Glomerular visceral epithelial cell (primary cell): ENCODE data around the gene OXSR1.

Experiments
- DNase-seq: peaks from one replicate; pipeline ENCODE4 v3.0.0-alpha.2; 2016; ENCODE audit errors: extremely low spot score

Gene OXSR1

DNA sequence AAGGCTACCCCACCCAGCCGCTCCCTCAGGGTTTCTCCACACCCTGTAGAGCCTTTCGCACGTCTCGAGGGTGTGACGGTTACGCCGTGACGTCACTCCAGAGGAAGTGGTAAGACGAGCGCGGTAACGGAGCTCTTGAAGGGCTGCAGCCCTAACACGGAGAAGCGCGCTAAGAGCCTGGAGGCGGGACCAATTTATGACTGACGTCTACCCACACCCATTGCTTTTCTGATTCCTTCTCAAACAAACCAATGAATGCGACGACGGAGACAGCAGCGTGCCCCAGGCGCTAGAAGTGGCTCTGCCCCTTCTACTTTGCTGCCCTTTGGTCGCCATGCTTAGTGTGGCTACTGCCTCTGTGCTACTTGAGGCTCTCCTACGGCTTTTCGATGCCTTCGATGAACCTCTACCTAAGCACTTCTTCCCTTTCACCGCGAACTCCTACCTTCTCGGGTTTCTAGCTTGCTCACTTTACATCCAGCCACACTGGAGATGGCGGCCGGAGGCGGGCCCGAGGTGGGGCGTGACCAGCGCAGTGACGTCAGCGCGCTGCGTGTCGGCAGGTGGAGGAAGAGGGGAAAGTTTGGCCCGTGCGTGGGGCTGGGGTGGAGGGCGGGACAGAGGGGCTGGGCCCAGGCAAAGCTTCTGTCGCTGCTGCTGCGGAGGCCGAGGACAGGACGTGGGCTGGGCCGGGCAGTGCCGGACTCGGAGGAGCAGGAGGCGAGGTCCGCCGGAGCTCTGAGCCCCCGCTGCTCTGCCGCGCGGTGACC lies at the start of gene OXSR1:
Gene OXSR1, plus strand, starts transcription at position 586 of the 770 bp plus-strand sequence. CDS start 340 bp downstream, outside the sequence.
- peak; percentile 99 for DNase-seq

DNA sequence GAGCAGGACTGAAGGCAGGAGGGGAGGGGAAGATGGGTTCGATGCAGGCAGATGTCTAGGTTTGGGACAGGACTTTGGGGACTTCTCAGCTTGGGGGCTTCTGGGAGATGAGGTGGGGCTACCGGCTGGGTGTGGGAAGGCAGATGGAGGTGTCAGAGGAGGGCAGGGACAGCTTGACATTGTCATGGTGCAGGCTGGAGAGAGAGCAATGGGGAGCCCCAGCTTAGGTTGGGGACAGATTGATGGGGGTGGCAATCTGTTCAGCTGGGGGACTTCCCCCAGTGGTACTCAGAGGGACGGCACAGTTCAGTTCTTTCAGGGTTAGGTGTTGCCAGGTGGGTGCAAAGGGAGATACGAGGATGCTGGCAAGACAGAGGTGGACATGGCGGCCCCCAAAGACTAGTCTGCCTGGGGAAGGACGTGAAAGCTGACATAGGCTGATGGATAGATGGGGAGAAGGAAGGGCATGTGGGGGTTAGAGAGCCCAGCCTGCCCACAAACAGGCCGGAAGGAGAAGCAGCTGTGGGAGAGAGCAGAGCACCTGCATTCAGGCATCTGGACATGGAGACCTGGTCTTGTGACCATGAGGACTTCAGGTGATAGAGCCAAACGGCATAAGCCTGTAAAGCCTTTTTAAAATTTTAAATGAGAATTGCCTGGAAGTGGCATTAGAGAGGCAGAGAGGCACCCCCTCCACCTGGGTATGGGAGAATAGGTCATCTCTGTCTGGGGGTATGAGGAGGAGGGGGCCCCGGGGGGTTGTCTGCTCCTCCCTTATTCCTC lies 49.5 kb upstream of the OXSR1 start:
- DNase-seq, result no peak

DNA sequence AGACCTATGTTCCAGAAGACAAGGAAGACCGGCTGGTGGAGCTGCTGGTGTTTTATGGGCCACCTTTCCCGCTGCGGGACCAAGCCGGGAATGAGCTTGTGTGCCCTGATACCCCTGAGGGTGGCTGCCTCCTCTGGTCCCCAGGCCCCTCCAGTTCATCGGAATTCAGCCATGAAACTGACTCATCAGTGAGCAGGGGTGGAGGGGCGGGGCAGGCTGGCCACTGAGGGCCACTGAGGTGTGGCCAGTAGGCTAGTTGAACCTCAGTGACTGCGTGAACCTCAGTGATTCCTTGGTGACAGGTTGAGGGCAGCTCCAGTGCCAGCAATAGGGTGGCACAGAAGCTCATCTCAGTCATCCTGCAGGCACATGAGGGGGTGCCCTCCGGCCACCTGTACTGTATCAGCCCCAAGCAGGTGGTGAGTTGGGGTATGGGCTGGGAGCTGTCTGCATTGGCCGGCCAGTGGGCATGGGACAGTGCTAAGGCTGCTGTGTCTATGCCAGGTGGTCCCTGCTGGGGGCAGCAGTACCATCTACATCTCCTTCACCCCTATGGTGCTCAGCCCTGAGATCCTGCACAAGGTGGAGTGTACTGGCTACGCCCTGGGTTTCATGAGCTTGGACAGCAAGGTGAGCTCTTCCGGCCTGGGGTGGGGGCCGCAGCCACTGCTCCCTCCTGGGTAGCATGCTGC lies 48.7 kb upstream of the OXSR1 start:
- no peak for DNase-seq

DNA sequence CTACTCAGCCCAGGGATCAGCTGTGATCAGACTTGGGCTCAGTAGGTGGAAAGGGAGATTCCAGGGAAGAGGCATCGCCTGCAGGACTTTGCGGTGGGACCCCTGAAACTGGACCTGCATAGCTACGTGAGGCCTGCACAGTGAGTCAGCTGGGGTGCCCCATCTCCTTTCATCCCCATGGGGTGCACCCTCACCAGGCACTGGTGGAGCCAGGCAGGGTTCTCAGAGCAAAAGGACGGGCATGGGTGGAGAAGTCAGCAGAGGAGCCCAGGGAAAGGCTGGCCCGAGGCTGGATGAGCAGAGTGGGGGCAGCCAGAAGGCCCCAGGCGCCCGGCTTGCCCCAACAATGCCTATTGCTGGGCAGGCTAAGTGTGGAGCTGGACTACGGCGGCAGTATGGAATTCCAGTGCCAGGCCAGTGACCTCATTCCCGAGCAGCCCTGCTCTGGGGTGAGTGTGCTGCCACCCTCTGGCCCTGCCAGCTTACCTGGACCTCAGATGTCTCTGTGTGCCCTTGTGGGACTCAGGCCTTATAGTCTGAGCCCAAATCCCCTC lies 48.1 kb upstream of the OXSR1 start:
- peak; percentile 36 for DNase-seq

DNA sequence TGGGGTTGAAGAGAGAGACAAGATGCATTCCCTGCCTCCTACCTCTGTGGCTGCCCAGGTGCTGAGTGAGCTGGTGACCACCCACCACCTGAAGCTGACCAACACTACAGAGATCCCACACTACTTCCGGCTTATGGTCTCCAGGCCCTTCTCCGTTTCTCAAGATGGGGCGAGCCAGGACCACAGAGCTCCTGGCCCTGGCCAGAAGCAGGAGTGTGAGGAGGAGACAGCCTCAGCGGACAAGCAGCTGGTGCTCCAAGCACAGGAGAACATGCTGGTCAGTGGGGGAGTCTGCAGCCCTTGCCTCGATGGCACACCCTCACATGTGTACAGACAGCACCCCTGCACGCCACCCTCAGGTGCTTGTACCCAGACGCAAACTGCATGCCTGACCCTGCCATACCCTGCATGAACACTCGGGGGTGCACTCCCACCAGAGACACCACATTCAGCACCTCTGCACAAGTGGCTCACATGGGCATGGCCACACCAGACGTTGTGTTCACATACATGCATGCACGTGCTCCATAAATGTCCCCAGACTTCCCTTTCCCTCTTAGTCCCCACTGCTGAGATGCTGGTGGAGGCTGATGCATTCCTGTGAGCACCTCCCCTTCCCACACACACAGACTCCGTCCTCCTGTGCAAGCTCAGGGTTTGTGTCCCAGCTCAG lies 47.5 kb upstream of the OXSR1 start:
- DNase-seq, result peak; percentile 49

DNA sequence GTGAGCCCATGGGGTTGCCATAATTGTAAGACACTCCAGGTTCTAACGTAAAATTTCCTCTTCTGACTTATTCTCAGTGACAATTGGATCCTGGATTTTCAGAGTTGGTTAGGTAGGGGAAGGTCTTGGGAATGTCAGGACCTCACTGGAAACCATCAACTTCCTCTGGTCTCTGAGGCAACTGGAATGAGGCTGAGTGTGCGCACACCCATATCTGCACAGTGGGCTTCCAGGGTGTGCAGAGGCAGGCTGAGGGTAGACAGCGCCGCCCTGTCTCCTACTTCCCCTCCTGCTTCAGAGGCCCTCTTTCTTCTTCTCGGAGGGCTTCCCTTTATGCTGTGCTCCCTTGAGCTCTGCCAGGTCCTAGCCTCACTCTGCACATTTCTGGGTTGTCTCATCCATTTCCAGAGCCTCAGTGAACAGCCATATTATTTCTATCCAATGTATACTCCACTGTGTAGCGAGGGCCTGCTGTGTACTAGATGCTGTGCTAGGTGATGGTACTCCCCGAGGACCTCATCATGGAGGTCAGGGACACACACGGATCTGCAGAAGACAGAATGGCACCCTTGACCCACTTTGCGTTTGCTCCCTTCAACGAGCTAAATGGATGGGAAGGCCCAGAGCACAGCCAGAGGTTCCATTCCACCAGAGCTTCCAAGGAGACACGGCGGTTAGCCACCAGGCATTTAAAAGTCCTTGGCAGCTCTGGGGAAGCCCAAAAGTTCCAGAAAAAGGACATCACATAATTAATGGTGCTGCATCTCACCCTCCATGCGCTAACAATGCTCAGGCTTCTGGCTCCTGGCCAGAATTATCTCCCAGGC lies 46.7 kb upstream of the OXSR1 start:
- no peak for DNase-seq

DNA sequence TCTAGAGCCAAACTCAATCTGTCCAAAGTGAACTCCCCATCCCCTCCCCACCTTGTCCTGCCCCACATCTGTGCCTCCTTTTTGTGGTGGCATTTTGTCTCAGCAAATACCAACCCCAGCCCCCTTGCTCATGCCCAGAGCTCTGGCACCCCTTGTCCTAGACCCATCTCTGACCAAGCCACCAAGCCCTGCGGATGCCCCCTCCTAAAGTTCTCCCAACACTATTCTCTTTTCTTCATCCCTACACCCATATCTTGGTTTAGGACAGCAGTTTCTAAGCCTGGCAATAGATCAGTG lies 46.1 kb upstream of the OXSR1 start:
- no peak for DNase-seq

DNA sequence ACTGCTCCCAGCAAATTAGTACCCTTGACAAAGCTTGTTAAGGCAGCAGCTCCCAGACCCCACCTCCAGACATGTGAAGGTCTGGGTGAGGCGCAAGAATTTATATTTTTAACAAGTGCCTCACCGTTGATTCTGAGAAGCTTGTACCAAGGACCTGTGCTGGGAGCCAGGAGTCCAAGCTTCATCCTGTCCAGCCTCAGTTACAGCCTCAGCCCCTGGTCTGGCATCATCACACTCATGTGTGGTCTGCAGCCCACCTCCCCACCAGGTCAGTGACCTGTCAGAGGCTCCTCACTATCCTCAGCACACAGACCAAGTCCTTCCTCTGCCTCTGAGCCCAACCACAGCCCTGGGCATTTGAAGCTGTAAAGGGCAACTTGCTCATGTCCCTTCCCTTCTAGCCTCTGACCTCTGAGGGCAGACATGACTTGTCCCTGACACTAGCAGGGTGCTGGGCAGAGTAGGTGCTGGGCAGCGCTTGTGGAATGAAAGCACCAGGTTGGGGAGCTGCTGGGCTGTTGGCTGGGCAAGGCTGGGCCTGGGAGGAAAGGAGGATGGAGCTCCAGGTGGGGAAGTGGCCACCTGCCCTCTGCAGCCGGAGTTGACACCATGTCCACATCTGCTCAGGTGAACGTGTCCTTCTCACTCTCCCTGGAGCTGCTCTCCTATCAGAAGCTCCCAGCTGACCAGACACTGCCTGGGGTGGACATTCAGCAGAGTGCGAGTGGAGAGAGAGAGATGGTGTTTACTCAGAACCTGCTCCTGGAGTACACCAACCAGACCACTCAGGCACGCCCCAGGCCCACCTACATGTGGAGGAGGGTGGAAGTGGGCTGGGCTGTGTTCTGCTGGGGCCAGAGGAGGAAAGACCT lies 45.3 kb upstream of the OXSR1 start:
- no peak for DNase-seq

DNA sequence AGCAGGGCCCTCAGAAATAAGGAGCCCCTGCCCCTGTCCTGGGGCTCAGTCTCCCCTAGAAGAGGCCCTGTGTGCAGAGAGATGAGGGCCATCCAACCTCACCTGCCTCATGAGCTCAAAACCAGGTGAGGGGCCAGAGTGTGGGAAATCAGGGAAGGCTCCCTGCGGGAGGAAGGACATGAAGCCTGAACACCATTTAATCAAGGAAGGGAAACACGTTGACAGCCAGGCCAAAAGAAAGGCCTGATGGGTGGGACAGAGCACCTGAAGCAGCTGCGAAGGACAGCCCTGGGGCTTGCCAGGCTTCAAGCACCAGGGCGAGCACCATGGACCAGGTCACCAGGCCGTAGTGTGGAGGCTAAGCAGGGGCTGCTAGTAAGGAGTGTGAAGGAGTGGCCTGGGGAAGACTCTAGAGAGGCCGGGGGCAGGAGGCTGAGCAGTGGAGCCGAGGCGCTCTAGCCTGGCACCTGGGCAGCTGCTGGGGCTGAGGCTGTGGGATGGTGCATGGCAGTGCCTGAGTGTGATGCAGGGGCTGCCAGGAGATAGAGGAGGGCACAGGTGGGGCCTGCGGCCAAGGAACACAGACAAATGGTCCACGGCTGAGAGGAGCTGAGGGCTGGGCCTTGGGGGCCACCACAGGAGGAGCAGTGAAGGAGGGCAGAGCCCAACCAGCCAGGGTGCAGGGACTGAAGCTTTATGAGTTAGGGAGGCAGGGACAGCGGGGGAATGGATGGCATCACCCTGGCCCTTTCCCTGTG lies 44.5 kb upstream of the OXSR1 start:
- no peak for DNase-seq

DNA sequence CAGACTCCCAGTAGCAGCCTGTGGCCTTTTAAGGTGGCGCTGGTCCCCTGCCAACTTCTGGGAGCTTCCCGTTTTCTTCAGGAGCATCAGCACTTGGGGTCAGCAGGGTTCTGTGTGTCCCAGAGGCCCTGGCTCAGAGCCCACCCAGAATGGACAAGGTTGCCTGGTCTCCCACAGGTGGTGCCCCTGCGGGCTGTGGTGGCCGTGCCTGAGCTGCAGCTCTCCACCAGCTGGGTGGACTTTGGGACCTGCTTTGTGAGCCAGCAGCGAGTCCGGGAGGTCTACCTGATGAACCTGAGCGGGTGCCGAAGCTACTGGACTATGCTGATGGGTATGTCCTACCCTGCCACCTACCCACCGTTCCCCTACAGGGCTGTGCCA lies 43.9 kb upstream of the OXSR1 start:
- DNase-seq, result no peak

DNA sequence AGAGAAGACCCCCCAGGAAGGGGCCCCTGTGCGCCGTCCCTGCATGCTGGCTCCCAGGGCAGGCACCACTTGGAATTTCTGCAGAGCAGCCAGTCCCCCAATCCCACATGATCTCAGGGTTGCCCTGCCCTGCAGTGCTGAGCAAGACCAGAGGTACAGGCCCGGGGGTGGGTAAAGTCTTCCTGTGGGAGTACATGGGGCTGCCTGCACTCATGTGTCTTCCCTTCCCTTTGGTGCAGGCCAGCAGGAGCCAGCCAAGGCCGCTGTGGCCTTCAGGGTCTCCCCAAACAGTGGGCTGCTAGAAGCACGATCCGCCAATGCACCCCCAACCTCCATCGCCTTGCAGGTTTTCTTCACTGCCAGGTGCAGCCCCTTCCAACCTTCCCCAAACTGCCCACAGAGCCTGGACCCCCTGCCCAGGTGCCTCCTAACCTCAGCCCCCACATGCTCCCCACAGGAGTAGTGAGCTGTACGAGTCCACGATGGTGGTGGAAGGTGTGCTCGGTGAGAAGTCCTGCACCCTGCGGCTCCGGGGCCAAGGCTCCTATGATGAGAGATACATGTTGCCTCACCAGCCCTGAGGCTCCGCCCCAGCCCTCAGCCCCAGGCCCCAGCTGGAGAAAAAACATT lies 43.4 kb upstream of the OXSR1 start:
- DNase-seq, result no peak

DNA sequence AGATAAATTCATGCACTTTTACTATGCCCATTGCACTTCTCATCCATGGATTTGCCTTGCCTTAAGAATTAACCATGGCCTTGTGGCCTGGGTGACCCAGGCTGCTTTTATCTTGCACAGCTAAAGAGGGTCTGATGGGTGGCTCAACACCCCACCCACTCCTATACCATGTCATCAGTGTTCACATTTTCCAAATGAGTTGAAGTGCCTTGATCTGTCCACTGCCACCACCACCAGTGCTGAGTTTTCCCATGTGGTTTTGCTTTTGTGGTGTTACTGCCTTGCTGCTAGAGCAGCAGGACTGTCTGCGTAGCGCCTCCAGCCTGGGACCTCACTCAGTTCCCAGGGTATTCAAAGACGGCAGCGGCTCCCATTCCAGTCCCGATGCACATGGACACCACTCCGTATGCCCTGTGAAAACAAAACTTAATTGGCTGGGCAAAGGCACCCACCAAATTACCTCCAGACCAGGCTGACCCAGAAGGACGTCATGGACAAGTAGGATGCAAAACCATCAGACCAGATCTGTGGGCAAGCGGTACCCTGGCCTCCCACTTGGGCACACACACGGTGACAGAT lies 42.5 kb upstream of the OXSR1 start:
- no peak for DNase-seq

DNA sequence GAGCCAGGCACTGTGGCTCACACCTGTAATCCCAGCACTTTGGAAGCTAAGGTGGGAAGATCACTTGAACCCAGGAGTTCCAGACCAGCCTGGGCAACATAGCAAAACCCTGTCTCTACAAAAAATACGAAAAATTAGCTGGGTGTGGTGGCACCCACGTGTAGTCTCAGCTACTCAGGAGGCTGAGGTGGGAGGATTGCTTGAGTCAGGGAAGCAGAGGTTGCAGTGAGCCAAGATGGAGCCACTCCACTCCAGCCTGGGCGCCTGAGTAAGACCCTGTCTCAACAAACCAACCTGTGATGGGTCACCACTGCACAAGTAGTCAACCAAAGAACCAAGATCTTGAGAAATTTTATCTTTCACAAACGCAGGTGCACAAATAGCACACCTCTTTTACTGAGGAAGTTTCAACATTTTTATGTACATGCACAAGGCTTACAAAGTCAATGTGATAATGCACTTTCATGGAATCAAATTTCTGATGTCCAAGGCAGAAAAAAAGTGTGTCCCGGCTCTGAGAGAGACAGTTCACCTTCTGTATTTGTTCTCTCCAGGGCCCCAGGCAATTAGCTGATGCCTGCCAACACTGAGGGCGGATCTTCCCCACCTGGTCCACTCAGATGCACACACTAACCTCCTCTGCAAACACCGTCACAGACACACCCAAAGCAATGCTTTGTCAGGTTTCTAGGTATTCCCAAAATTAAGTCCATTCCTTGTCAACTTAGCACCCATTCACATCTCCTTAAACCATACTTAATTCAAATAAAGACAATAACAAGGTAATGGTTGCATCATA lies 40.8 kb upstream of the OXSR1 start:
- DNase-seq, result no peak

DNA sequence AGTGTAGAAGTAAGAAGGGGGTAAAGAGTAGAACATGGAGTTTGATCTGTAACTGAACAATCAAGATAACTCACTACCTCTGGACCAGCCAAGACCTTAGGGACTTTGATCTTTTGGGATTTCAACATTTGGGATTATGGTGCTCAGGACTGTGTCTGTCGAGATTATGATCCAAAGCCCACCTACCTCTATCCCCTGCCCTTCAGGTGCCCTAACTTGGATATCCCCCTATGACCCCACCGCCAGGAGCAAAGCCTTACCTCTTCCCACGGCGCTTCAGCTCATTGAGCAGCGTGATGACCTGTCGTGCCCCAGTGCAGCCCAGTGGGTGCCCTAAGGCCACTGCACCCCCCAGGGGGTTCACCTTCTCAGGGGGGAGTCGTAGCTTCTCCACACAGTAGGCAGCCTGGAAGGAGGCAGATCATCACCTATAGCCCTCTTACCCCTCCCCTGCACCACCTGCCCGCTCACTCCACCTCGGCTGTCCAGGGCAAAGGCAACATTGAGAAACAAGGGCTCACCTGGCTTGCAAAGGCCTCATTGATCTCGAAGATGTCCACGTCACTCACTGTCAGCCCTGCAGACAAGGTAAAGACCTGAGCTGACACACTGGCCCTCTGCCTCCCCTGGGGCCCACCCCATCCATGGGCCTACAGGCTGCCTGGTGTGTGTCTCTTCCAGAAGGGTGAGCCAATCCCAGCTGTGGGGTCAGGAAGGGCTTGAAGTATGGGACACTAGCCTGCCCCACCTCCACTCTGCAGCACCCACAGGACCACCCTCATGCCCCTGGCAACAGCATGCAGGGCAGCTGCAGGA lies 39.8 kb upstream of the OXSR1 start:
- no peak for DNase-seq

DNA sequence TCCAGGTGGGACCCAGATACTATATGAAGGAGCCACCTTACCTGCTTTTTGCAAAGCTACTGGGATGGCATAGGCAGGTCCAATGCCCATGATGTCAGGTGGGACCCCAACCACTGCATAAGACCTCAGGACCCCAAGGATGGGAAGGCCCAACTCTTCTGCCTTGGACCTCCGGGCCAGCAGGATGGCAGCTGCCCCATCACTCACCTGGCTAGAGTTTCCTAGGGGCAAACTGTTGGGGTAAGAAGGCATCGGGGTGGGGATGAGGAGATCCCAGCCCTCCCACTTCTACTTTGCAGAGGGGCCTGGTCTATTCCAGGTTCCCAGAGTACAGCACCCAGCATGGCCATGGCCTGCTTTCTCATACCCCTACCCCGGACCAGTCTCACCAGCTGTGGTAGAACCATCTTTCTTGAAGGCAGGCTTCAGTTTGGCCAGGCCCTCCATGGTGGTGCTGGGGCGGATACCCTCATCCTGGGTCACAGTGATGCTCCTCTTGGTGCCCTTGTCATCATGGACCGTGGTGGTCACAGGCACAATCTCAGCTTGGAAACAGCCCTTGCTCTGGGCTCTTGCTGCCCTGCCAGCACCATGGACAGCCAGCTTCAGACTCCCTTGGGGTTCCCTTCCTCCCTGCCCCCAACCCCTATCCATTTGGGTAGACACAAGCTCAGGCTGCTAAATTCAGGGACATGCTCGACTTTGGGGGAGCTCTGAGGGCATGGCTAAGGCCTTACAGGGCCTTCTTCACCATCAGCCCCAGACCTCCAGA lies 39.0 kb upstream of the OXSR1 start:
- DNase-seq, result no peak
